Stimulated activated naive CD8-positive, alpha-beta T cell treated with anti-CD3 and anti-CD28 coated beads, Interleukin-15, Interleukin-2, amounts not matched to agents 100 ng/mL and 50 ng/mL, for 24 hours (primary cell): ENCODE measurements around the gene COQ10A.

Experiments used
- H3K27ac Mint-ChIP-seq: one replicate; pipeline ENCODE4 v1.8.0; 2021; ENCODE audit warnings: mild to moderate bottlenecking, mixed read lengths
- H3K27me3 Mint-ChIP-seq: one replicate; pipeline ENCODE4 v1.8.0; 2021; ENCODE audit warnings: mixed read lengths
- H3K36me3 Mint-ChIP-seq: one replicate; pipeline ENCODE4 v1.8.0; 2021; ENCODE audit warnings: low read depth, mixed read lengths
- H3K4me1 Mint-ChIP-seq: one replicate; pipeline ENCODE4 v1.8.0; 2021; ENCODE audit warnings: low read depth, mixed read lengths
- H3K4me3 Mint-ChIP-seq: one replicate; pipeline ENCODE4 v1.8.0; 2021; ENCODE audit warnings: mild to moderate bottlenecking, mixed read lengths
- H3K9me3 Mint-ChIP-seq: one replicate; pipeline ENCODE4 v1.8.0; 2021; ENCODE audit warnings: mixed read lengths

COQ10A gene

GRCh38 chr12:56234746-56235436 is 31.9 kb upstream of the COQ10A start:
- no peaks in the 10 kb centered on the region for H3K36me3 Mint-ChIP-seq

DNA sequence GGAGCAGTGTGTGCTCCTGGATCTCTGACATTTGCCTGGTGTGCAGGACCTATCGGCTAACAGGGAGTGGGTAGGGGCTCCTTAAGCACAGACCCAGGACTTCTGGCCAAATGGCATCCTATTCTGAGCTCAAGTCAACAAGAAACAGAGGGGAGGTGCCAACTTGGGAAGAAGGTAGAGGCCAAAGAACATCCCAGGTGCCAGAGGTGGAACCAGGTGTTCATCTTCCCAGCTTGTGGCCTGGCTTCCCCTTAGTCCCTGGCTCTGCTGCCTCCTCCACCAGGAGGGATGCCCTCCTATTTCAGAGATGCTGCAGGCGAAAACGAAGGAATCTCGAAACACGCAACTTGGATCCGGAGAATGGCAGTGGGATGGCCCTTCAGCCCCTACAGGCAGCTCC is 30.7 kb upstream of the COQ10A start:
- Mint-ChIP-seq H3K4me1 (no peaks in the 10 kb centered on the region), H3K4me3 (no peak overlapping the region), H3K27ac (no peak overlapping the region), H3K27me3 (no peaks in the 10 kb centered on the region), H3K9me3 (no peaks in the 10 kb centered on the region), H3K36me3 (no peaks in the 10 kb centered on the region)

More at GRCh38 chr12:56234746-56235436, 31.9 kb upstream of the COQ10A start:
- Mint-ChIP-seq H3K9me3 (no peaks in the 10 kb centered on the region), H3K27me3 (no peaks in the 10 kb centered on the region), H3K27ac (no peak overlapping the region), H3K4me3 (no peak overlapping the region), H3K4me1 (no peaks in the 10 kb centered on the region)

GRCh38 chr12:56236985-56237384 is 29.8 kb upstream of the COQ10A start:
- Mint-ChIP-seq H3K27me3 (no peaks in the 10 kb centered on the region), H3K36me3 (peaks cover 3% of the 10 kb centered on the region), H3K4me1 (no peaks in the 10 kb centered on the region), H3K4me3 (no peak overlapping the region), H3K9me3 (no peaks in the 10 kb centered on the region), H3K27ac (no peak overlapping the region)

DNA sequence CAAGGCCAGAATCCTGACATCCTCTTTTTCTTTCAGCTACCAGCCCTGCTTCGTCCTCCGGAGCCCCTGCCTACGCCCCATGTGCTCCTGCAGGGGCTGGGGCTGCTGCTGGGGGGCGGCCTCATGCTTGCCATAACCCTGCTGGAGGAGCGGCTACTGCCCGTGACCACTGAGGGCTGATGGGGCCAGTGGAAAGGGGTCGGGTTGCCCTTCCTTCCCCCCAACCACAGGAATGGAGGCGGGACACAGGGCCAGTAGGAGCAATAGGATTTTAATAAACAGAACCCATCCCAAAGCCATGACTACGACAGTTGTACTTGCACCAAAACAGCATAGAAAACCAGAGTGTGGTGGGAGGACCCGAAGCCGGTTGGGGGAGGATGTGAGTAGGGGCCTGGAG is 29.2 kb upstream of the COQ10A start:
- H3K4me1 Mint-ChIP-seq, result no peaks in the 10 kb centered on the region
- no peaks in the 10 kb centered on the region for H3K9me3 Mint-ChIP-seq
- no peak overlapping the region for H3K4me3 Mint-ChIP-seq
- no peaks in the 10 kb centered on the region for H3K27me3 Mint-ChIP-seq
- no peak overlapping the region for H3K27ac Mint-ChIP-seq
- peaks cover 6% of the 10 kb centered on the region for H3K36me3 Mint-ChIP-seq

DNA sequence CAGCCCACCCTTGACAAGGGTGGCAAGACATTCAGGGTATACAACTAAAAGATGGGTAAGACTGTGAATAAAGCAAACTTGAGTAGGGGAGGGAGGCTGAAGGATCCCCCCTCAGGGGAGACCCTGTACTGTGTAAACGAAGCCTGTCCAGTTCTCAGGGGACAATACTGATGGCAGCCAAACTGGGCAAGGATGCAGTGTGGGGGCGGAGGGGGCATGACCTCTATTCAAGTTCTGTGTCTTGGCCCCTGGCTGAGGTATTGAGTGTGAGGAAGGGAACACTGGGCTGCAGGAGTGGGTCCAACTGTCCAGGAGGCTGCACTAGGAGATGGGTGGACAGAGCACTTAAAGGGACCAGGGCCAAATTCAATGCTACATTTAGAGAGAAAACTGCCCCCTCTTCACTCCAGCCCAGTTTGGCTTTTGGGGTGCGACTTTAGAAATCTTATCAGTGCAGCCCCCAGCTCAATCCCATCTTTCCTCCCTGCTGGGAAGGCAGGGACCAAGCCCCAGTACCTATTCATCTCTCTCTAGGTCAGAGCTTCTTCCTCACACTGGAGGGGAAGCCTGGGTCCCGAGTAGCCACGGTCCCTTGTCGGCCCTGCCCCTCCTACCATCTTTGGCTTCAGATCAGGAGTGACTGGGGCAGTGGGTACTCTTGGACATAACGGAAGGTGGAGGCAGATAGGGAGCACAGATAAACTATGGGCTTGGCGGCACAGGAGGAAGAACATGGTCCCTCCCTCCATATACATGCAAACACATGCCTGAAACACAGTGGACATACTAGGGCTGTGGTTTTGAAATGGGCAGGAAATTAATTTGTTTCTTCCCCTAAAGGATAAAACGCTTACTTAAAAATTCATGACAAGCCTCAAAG is 25.1 kb upstream of the COQ10A start:
- peaks cover 22% of the 10 kb centered on the region for H3K36me3 Mint-ChIP-seq
- H3K27me3 Mint-ChIP-seq, result no peaks in the 10 kb centered on the region
- H3K4me1 Mint-ChIP-seq, result no peaks in the 10 kb centered on the region
- no peak overlapping the region for H3K27ac Mint-ChIP-seq
- H3K4me3 Mint-ChIP-seq, result no peak overlapping the region
- H3K9me3 Mint-ChIP-seq, result no peaks in the 10 kb centered on the region

DNA sequence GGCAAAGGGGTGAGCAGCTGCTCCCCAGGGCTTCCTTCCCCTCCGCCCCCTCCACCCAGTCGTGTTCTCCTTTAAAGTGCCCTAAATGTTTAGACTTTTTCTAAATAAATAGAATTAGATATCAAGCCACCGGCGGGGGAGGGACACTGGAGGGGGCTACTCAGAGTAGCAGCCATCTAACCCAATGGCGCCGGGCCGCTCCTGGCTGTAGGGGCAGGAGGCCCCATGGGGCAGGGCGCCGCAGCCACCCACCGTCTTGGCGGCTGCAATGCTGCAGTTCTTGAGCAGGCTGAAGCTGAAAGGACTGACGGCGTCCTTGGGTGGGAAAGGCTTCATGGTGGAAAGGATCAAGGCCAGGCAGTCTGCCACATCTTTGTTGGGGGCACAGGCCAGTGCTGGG is 23.8 kb upstream of the COQ10A start:
- no peak overlapping the region for H3K4me3 Mint-ChIP-seq
- no peaks in the 10 kb centered on the region for H3K9me3 Mint-ChIP-seq
- no peaks in the 10 kb centered on the region for H3K27me3 Mint-ChIP-seq
- H3K27ac Mint-ChIP-seq, result no peak overlapping the region
- peaks cover 22% of the 10 kb centered on the region for H3K36me3 Mint-ChIP-seq
- H3K4me1 Mint-ChIP-seq, result no peaks in the 10 kb centered on the region

- peaks cover 22% of the 10 kb centered on the region for H3K36me3 Mint-ChIP-seq
- no peak overlapping the region for H3K4me3 Mint-ChIP-seq
- H3K4me1 Mint-ChIP-seq, result no peaks in the 10 kb centered on the region
- no peaks in the 10 kb centered on the region for H3K27me3 Mint-ChIP-seq
- H3K27ac Mint-ChIP-seq, result no peak overlapping the region
- no peaks in the 10 kb centered on the region for H3K9me3 Mint-ChIP-seq
Observed at GRCh38 chr12:56243731-56244181, 23.0 kb upstream of the COQ10A start.

- Mint-ChIP-seq H3K9me3 (no peaks in the 10 kb centered on the region), H3K4me1 (no peaks in the 10 kb centered on the region), H3K27me3 (no peaks in the 10 kb centered on the region), H3K4me3 (no peak overlapping the region), H3K36me3 (peaks cover 28% of the 10 kb centered on the region), H3K27ac (no peak overlapping the region)
Observed at GRCh38 chr12:56244494-56244893, 22.2 kb upstream of the COQ10A start.

DNA sequence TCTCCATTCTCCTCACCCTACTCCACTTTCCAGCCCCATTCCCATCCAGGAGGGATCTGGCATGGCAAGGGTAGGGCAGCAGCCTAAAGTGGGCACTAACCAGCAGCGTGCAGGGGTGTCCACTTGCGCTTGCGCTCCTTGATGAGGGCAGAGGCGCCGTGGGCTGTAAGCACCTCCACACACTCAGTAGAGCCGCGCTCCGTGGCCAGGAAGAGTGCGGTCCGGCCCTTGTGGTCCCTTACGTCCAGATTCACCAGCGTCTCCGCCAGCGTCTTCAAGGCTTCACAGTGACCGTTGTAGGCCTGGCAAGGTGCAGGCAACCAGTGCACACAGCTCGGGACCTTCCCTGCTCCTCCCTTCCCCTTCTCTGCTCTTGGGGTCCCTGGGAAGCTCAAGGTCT is 18.8 kb upstream of the COQ10A start:
- Mint-ChIP-seq H3K4me3 (no peak overlapping the region), H3K27ac (no peak overlapping the region), H3K9me3 (no peaks in the 10 kb centered on the region), H3K36me3 (peaks cover 38% of the 10 kb centered on the region), H3K4me1 (no peaks in the 10 kb centered on the region), H3K27me3 (no peaks in the 10 kb centered on the region)

DNA sequence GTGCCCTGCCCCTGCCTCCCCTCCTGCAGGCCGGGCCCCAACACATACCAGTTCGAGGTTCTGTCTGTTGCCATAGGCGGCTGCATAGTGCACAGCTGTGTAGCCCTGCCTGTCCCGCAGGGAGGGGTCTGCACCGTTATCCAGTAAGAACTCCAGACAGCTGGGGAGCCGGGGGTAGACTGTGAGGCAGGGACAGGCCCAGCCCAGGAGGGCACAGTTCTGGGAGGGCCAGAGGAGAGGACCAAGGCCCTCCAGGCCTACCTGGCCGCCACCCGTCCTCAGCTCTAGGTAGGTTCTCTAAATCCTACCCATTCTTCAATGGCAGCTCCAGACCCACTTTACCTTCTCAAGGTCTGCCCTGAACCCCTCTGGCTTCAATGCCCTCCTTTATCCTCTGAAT is 18.0 kb upstream of the COQ10A start:
- H3K9me3 Mint-ChIP-seq, result no peaks in the 10 kb centered on the region
- peaks cover 45% of the 10 kb centered on the region for H3K36me3 Mint-ChIP-seq
- no peaks in the 10 kb centered on the region for H3K4me1 Mint-ChIP-seq
- no peak overlapping the region for H3K4me3 Mint-ChIP-seq
- H3K27me3 Mint-ChIP-seq, result no peaks in the 10 kb centered on the region
- H3K27ac Mint-ChIP-seq, result no peak overlapping the region

GRCh38 chr12:56252649-56253048 is 14.1 kb upstream of the COQ10A start:
- Mint-ChIP-seq H3K27ac (no peak overlapping the region), H3K27me3 (no peaks in the 10 kb centered on the region), H3K9me3 (no peaks in the 10 kb centered on the region), H3K4me3 (no peak overlapping the region), H3K4me1 (peaks cover 12% of the 10 kb centered on the region), H3K36me3 (peaks cover 49% of the 10 kb centered on the region)

DNA sequence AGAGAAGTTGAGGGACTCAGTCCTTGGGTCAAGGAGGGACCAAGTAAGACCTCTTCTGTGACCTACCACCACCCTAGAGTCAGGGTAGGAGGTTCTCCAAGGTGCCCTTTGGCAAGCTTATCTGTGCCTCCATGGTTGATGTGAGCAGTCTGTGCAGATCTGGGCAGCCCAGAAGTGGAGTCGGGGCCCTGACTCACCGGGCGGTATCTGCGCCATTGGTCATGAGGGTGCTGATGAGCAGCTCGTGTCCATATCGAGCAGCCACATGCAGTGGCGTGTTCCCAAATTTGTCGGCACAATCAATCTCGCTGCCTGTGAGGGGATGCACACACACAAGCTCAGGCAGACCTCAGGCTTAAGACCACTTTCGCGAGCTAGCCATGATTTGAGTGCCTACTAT is 13.7 kb upstream of the COQ10A start:
- Mint-ChIP-seq H3K4me3 (no peak overlapping the region), H3K27me3 (no peaks in the 10 kb centered on the region), H3K4me1 (peaks cover 12% of the 10 kb centered on the region), H3K36me3 (peaks cover 49% of the 10 kb centered on the region), H3K9me3 (no peaks in the 10 kb centered on the region), H3K27ac (no peak overlapping the region)

DNA sequence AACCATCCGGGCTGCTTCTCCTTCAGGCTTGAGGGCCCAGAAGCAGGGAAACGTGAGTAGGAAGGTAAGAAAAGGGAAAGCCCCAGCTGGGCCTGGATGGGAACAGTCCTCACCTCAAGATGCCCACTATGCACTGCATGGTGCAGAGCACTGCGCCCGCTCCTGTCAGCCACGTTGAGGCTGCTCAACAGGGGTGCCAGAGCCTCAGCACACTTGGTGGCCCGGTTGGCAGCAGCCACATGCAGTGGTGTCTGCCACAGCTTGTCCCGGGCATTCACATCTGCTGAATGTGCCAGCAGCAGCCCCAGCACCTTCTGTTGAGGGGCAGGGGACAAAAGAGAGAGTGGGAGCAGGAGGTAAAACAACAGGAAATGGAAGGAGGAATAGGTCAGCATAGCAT is 11.1 kb upstream of the COQ10A start:
- peaks cover 44% of the 10 kb centered on the region for H3K36me3 Mint-ChIP-seq
- no peak overlapping the region for H3K4me3 Mint-ChIP-seq
- H3K27ac Mint-ChIP-seq, result no peak overlapping the region
- no peaks in the 10 kb centered on the region for H3K9me3 Mint-ChIP-seq
- H3K4me1 Mint-ChIP-seq, result peaks cover 20% of the 10 kb centered on the region
- H3K27me3 Mint-ChIP-seq, result no peaks in the 10 kb centered on the region

GRCh38 chr12:56256326-56256960 is 10.3 kb upstream of the COQ10A start:
- Mint-ChIP-seq H3K4me1 (peaks cover 20% of the 10 kb centered on the region), H3K9me3 (no peaks in the 10 kb centered on the region), H3K4me3 (peak overlapping the region; percentile 88), H3K27ac (no peak overlapping the region), H3K27me3 (no peaks in the 10 kb centered on the region), H3K36me3 (peaks cover 43% of the 10 kb centered on the region)

DNA sequence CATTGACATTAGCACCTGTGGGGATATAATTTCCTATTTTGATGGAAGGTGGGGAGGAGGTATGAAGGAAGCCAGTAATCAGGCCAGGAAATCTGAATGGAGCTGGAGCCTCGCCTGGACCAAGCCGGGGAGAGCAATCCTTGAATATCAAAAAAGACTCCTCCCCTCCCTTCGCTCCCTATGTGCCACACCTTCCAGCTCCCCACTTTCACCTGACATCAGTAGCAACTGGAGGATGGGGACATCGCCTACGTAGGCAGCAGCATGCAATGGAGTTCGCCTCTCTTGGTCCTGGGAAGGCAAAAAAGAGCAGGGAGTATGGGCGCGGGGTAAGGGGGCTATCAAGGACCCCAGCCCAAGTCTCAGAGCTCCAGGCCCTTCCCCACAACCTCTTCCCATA is 9.7 kb upstream of the COQ10A start:
- Mint-ChIP-seq H3K4me1 (peaks cover 20% of the 10 kb centered on the region), H3K9me3 (no peaks in the 10 kb centered on the region), H3K27me3 (no peaks in the 10 kb centered on the region), H3K4me3 (peak overlapping the region; percentile 88), H3K36me3 (peaks cover 36% of the 10 kb centered on the region), H3K27ac (no peak overlapping the region)
